DMS114 treated with DMSO at 0.1 percent for 48 hours (cell line): ENCODE results near the gene EEFSEC.

Experiments
- DNase-seq: peaks from one replicate; lab custom pipeline; 2025; ENCODE audit not compliant: unreplicated experiment; lab: John Stamatoyannopoulos, UW

EEFSEC gene

GRCh38 chr3:128347282-128347681, 194.0 kb downstream of the EEFSEC start:
- DNase-seq = no peak

- DNase-seq = no peak
Observed at GRCh38 chr3:128348075-128348474, 194.8 kb downstream of the EEFSEC start.

GRCh38 chr3:128348805-128349531, 195.7 kb downstream of the EEFSEC start:
- DNase-seq = no peak

DNA sequence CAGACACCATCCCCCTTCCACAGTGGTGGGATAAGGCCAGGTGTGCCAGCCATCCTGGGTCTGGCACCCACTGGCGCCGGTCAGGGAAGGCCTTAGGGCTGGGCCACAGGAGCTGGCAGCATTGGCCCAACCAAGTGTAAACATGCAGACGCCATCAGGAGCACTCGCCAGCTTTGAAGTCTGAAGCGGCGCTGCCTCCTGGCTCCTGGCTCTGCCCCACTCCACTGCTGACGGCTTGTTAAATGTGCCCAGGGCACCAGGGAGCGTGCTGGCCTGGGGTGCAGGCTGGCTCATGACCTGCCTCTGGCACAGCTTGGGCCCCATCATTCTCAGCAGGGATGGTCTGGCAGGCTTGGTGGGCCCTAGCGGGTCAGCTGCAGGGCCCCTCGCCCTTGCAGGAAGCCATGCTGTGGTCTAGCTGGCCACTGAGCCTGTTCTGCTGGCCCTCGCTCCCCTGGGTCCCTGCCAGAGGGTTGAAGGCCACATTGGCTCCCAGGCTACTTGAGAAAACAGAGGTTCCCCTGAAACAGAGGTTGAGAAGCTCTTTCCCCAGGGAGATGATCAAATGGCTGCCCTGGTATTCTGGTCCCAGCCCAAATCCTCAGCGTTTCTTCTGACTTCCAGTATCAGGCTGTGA, 196.8 kb downstream of the EEFSEC start:
- DNase-seq = no peak

DNA sequence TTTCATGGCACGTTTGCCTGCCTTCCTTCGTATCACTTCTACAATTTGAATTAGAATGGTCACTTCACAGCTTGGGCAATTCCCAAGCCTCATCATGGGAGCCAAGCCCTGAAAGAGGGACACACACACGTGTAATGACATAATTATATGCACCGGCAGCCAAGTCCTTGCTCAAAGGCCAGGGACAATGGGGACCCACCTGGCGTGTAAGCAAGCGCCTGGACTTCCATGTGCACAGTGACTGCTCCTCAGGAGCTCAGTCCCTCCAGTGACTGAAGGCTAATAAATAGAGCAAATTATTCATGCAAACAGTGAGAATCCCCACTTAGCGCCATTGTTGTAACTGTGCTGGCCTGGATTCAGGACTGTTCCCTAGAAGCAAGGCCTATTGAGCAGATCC, 198.3 kb downstream of the EEFSEC start:
- no peak for DNase-seq

GRCh38 chr3:128352326-128352725, 199.0 kb downstream of the EEFSEC start:
- no peak for DNase-seq

DNA sequence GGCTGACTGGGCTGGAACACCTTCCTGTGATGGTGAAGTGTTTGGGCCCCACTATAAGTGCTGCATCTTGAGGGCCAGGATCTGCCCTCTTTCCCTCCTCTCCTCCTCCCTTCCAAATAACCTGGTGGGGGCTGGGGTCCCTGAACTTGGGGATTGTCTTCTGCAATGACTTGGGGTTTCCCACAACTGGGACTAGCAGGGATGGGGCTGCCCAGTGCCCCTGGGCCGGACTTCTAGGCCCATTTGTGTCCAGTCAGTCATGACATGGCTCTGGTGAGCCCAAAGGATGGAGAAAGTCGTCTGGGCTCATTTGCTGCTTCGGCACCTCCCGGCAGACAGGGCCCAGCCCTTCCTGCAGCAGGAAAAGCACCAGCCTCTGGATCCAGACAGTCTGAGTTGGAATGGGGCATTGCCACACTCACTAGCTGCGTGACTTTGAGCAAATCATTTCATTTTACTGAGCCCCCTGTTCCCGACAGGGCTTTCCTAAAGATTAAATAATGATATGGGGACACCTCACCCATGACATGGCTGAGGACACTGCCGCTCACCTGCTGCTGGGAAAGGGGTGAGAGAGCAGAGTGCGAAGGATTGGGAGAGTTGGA, 200.2 kb downstream of the EEFSEC start:
- DNase-seq = no peak

DNA sequence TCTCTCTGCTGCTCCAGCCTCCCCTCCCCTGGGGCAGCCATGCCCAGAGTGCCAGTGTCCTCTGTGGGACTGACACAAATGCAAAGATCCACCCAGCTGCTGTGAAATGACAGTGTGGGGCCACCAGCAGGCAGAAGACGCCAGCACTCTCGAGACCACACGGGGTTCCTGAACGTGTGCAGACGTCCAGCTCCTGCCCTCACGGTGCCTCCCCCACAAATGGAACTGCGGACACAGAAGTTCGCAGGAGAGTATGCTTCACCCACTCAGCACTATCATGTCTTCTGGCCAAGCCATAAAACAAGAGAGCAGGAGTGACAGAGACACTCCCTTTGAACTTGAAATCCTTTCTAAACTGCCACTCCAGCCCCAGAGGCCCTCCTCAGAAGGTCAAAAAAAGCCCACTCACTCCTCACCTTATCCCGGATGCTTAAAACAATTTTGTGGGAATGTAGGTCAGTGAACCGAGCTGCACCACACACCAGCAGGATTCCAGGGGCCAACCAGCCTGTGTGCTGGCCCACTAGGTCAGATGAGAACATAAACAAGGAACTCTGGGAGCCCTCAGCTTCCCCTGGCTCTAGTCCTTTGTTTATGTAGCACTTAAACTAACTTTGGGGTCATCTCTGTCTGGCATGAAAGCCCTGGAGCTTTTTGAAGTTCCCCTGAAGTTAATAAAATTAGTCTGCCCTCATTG, 200.9 kb downstream of the EEFSEC start:
- no peak for DNase-seq

DNA sequence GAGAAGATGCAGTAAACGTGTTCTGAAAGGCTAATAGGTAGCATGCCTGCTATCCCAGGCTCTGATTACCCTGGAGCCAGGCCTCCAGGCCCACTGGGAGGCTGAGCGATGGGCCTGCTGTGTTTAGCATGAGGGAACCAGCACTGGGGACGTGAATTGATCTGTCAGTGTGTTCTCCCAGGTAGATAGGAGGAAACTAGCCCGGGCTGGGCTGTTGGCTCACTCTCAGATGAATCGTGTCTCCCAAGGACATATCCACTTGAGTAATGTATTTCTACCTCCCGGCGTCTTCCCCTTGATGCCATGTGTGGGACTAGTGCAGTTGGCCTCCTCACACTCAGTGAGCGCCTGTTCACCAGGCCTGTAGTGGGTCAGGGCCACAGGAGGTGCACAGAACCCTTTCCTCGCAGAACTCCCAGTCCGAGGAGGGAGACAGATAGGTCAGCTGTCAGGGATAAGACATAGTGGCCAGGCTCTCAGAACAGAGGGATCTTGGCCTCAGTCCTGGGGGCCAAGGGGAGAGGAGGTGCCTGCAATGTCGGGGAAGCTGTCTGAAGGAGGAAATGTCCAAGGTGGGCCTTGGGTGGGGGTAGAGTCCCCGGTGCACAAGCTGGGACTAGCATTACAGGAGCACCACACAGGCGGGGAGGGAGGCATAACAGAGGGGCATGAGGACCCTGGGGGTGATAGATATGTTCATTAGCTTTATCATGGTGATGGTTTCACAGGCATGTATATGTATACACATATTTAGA, 201.7 kb downstream of the EEFSEC start:
- DNase-seq = no peak

GRCh38 chr3:128355543-128355919, 202.2 kb downstream of the EEFSEC start:
- DNase-seq = no peak

DNA sequence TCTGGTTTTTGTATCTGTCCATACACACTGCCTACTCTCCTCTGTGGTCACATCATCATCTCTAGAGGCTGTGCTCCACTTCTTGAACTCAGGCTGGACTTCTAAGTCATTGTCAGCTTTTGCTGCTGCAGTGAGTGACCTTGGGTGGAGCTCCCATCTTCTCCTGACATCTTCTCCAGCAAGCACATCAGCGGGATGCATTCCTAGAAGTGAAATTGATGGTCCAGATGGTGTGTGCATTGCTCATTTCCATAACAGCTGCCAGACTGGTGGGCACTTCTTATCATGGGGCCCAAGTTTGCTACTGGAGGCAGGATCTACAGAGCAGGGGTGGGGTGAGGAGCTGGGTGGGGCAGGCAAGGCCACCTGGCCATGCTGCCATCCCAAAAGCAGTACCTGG, 203.5 kb downstream of the EEFSEC start:
- no peak for DNase-seq

DNA sequence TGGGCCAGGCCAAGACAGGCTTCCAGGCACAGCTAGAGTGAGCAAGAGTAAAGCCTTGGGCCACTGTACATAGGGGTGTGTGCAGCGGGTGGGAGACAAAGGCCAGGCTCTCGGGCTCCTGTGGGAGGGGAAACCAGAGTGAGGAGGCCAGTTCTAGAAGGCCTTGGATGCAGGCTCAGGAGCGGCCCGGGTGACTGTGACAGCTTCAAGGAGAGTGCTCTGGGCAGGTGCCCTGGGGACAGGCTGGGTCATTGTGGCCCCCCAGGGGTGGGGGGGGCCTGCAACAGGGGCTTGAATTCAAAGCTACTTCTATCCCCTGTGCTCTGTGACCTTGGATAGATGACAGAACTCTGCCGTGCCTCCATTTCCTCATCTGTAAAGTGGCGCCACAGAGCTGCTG, 204.3 kb downstream of the EEFSEC start:
- no peak for DNase-seq

DNA sequence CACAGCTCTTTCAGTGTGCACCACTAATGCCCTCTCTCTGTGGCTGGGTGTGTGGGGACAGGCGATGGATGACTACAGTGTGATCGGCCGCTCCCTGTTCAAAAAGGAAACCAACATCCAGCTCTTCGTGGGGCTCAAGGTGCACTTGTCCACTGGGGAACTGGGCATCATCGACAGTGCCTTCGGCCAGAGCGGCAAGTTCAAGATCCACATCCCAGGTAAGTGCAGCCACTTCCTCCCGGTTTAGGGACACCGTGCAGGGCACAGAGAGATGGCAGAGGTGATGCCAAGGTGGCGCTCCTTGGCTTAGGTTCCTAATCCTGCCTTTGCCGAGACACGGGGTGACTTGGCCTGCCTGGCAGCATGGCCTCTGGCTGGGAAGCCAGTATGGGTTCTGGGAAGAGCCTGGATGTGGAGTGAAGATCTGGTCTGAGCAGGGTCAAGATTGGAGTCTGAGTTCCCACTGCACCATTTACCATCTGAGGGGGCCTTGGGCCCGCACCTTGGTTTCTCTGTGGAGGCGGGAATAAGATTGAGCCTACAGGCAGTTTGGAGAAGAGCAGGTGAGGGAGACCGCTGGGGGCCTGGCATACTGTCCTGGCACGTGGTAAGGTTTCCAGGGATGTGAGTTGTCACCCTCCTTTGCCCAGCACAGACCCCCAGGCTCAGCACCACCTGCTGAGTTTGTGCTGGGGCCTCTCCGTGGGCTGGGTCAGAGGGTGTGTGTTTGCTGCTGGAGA, 205.0 kb downstream of the EEFSEC start:
- no peak for DNase-seq

- no peak for DNase-seq
Observed at GRCh38 chr3:128359060-128359664, 205.9 kb downstream of the EEFSEC start.

- no peak for DNase-seq
Observed at GRCh38 chr3:128359846-128360642, 206.8 kb downstream of the EEFSEC start.

- DNase-seq = no peak
Observed at GRCh38 chr3:128360705-128361271, 207.5 kb downstream of the EEFSEC start.

DNA sequence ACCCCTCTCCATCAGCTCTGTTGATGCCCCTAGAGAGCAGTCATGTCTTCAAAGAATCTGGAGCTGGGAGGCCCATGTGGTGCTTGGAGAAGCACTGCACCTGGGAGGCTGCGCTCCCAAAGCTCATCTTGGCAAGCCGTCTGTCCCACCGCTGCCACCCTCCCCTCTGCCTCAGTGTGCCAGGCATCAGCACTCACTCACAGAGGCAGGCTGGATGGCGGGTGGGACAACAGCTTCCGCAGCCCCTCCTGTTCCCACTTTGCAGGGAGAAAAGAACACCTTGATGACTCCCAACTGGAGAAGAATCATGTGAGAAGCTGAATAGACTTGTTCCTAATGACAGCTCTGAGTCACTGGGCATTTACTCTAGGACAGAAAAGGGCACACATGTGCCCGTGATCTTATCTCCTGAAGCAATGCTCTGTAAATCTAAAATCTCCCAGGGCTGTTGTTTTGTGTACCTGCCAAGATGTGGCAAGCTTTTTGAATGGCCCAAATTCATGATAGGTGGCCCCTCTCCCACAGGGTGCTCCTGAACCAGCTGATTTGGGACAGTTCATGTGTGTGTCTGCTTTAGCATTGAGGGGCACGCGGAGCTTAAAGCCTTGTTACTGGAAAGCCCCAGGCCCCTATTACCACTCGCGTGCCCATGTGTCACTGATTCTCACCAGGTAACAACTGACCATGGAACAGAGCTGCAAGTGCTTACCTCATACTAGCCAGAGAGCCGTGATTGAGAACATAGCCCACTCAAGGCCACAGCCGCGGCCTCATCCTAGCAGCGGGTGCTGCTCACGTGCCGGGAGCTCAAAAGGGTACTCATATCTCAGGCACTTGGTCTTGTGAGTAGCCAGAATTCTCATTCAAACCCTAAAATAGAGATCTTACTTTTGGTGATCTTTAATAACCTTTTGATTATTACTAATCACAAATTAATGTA, 209.0 kb downstream of the EEFSEC start:
- no peak for DNase-seq

GRCh38 chr3:128364291-128364690, 211.0 kb downstream of the EEFSEC start:
- no peak for DNase-seq
